MM.1S (cell line): Measurements from ENCODE around the gene NHP2.
"Not testable (repeated sequence)": the region's sequence is repeated elsewhere in the genome, so short reads cannot be mapped to it uniquely, and the experiment has no call there.

Experiments used
- DNase-seq: peaks from one replicate; pipeline ENCODE4 v3.0.0-alpha.2; 2015
- H2AFZ ChIP-seq: fragments of 300-600 bp; sonication (generic); 2 replicates; pipeline ENCODE4 v1.6.0; 2016; ENCODE audit warnings: antibody characterized with exemption, low read length
- H3F3A ChIP-seq: fragments of 300-600 bp; sonication (generic); 2 replicates; pipeline ENCODE4 v1.6.1; 2016; ENCODE audit warnings: mild to moderate bottlenecking, antibody characterized with exemption, low read length, moderate library complexity, mixed read lengths; ENCODE audit not compliant: insufficient read depth
- H3K27ac ChIP-seq: fragments of 300-600 bp; sonication (generic); 2 replicates; pipeline ENCODE4 v1.5.1; 2016; ENCODE audit warnings: mild to moderate bottlenecking, low read length
- H3K27me3 ChIP-seq: fragments of 300-600 bp; sonication (generic); replicated peaks from 2 replicates; pipeline ENCODE4 v1.6.0; 2016; ENCODE audit warnings: low read length; ENCODE audit not compliant: insufficient read depth
- H3K36me3 ChIP-seq: fragments of 300-600 bp; sonication (generic); replicated peaks from 2 replicates; pipeline ENCODE4 v1.6.1; 2016; ENCODE audit warnings: mild to moderate bottlenecking, low read length, mixed read lengths; ENCODE audit not compliant: insufficient read depth
- H3K4me1 ChIP-seq: fragments of 300-600 bp; sonication (generic); 2 replicates; pipeline ENCODE4 v1.6.1; 2016; ENCODE audit warnings: low read length, mixed read lengths
- H3K4me2 ChIP-seq: fragments of 300-600 bp; sonication (generic); 2 replicates; pipeline ENCODE4 v1.6.0; 2016; ENCODE audit warnings: low read depth, low read length
- H3K4me3 ChIP-seq: fragments of 300-600 bp; sonication (generic); 2 replicates; pipeline ENCODE4 v1.5.1; 2016; ENCODE audit warnings: low read length, mixed read lengths
- H3K79me2 ChIP-seq: fragments of 300-600 bp; sonication (generic); 2 replicates; pipeline ENCODE4 v1.6.1; 2016; ENCODE audit warnings: mixed run types, low read length, mixed read lengths
- H3K9ac ChIP-seq: fragments of 300-600 bp; sonication (generic); 2 replicates; pipeline ENCODE4 v1.6.1; 2016; ENCODE audit warnings: low read length, mixed read lengths
- H3K9me2 ChIP-seq: fragments of 300-600 bp; sonication (generic); replicated peaks from 2 replicates; pipeline ENCODE4 v1.6.1; 2016; ENCODE audit warnings: mild to moderate bottlenecking, low read length, mixed read lengths; ENCODE audit not compliant: insufficient read depth
- H3K9me3 ChIP-seq: fragments of 300-600 bp; sonication (generic); replicated peaks from 2 replicates; pipeline ENCODE4 v1.6.1; 2016; ENCODE audit warnings: mild to moderate bottlenecking, low read length, mixed read lengths; ENCODE audit not compliant: insufficient read depth
- H4K20me1 ChIP-seq: fragments of 300-600 bp; sonication (generic); 2 replicates; pipeline ENCODE4 v1.6.1; 2016; ENCODE audit warnings: mild to moderate bottlenecking, low read length, moderate library complexity, mixed read lengths; ENCODE audit not compliant: insufficient read depth
- CTCF ChIP-seq: fragments of 300-600 bp; sonication (generic); IDR thresholded peaks from 2 replicates; pipeline ENCODE4 v1.5.1; 2016; ENCODE audit warnings: antibody characterized with exemption, low read length, mixed read lengths
- EZH2 ChIP-seq: fragments of 300-600 bp; sonication (generic); optimal IDR thresholded peaks from 2 replicates; pipeline ENCODE3; 2017; ENCODE audit warnings: low read depth, mild to moderate bottlenecking, antibody characterized with exemption, low read length, mixed read lengths
- EZH2phosphoT487 ChIP-seq: fragments of 300-600 bp; sonication (generic); IDR thresholded peaks from 2 replicates; pipeline ENCODE4 v1.6.1; 2018; ENCODE audit warnings: antibody characterized with exemption, low read length

The NHP2 gene

GRCh38 chr5:178201221-178201926 is 47.7 kb upstream of the NHP2 start:
- H3K4me2 ChIP-seq, result no peak overlapping the region
- H3K9me2 ChIP-seq, result no peaks in the 10 kb centered on the region
- H3K4me3 ChIP-seq, result no peak overlapping the region
- H4K20me1 ChIP-seq, result peaks cover 11% of the 10 kb centered on the region
- no peak overlapping the region for H3K9ac ChIP-seq
- no peak overlapping the region for H2AFZ ChIP-seq
- H3K27ac ChIP-seq, result no peak overlapping the region
- no peaks in the 10 kb centered on the region for H3K27me3 ChIP-seq
- DNase-seq, result no peak
- H3K9me3 ChIP-seq, result no peaks in the 10 kb centered on the region
- peaks cover 10% of the 10 kb centered on the region for H3F3A ChIP-seq
- TF ChIP-seq CTCF (no peak), EZH2phosphoT487 (no peak), EZH2 (no peak)
- peaks cover 8% of the 10 kb centered on the region; the same call in 1 of the 2 replicates for H3K36me3 ChIP-seq
- peaks cover 7% of the 10 kb centered on the region for H3K4me1 ChIP-seq
- H3K79me2 ChIP-seq, result peaks cover 23% of the 10 kb centered on the region

GRCh38 chr5:178199581-178200434 is 46.1 kb upstream of the NHP2 start:
- Histone ChIP-seq H3K36me3 (no peaks in the 10 kb centered on the region), H4K20me1 (no peaks in the 10 kb centered on the region), H3K9me3 (no peaks in the 10 kb centered on the region), H2AFZ (no peak overlapping the region), H3K27ac (no peak overlapping the region), H3K4me2 (no peak overlapping the region), H3K79me2 (peaks cover 9% of the 10 kb centered on the region), H3K27me3 (peaks cover 3% of the 10 kb centered on the region), H3K4me3 (no peak overlapping the region), H3F3A (no peaks in the 10 kb centered on the region), H3K4me1 (no peaks in the 10 kb centered on the region), H3K9me2 (no peaks in the 10 kb centered on the region), H3K9ac (no peak overlapping the region)
- TF ChIP-seq EZH2phosphoT487 (no peak), CTCF (no peak), EZH2 (no peak)
- no peak for DNase-seq

GRCh38 chr5:178198706-178199105 is 45.0 kb upstream of the NHP2 start:
- Histone ChIP-seq H3K4me2 (no peak overlapping the region), H3K27me3 (peaks cover 14% of the 10 kb centered on the region), H4K20me1 (no peaks in the 10 kb centered on the region), H3K4me1 (no peaks in the 10 kb centered on the region), H3K9me3 (no peaks in the 10 kb centered on the region), H3K4me3 (no peak overlapping the region), H3K27ac (no peak overlapping the region), H3K9ac (no peak overlapping the region), H3K9me2 (no peaks in the 10 kb centered on the region), H3K79me2 (no peaks in the 10 kb centered on the region; the same call in 1 of the 2 replicates), H3K36me3 (no peaks in the 10 kb centered on the region), H2AFZ (no peak overlapping the region), H3F3A (no peaks in the 10 kb centered on the region)
- DNase-seq, result no peak
- TF ChIP-seq EZH2phosphoT487 (no peak), EZH2 (no peak), CTCF (no peak)

GRCh38 chr5:178198151-178198550 is 44.5 kb upstream of the NHP2 start:
- not testable (repeated sequence) for H3K9ac ChIP-seq, H2AFZ ChIP-seq, H3F3A ChIP-seq, H3K79me2 ChIP-seq, H3K9me3 ChIP-seq, H3K27ac ChIP-seq, H3K4me3 ChIP-seq, H3K4me1 ChIP-seq, H3K4me2 ChIP-seq, DNase-seq, H4K20me1 ChIP-seq, H3K36me3 ChIP-seq, H3K9me2 ChIP-seq
- peaks cover 15% of the 10 kb centered on the region for H3K27me3 ChIP-seq
